CMK (cell line): Measurements from ENCODE around the gene C1orf116.

Experiments
- DNase-seq: peaks from one replicate; pipeline ENCODE4 v3.0.0-alpha.2; 2010; ENCODE audit warnings: low read depth

Gene C1orf116

GRCh38 chr1:207032528-207033017 is at the start of gene C1orf116:
Gene C1orf116, minus strand, starts transcription at chr1:207032756. Its CDS starts 5,158 bp downstream, at chr1:207027598.
- no peak for DNase-seq

- DNase-seq, result no peak
These were observed 49.2 kb upstream of the C1orf116 start for GRCh38 chr1:207081806-207082205.

GRCh38 chr1:207081088-207081487 is 48.5 kb upstream of the C1orf116 start:
- DNase-seq, result no peak

GRCh38 chr1:207079706-207080241 is 47.2 kb upstream of the C1orf116 start:
- no peak for DNase-seq

GRCh38 chr1:207078578-207079132 is 46.1 kb upstream of the C1orf116 start:
- no peak for DNase-seq

GRCh38 chr1:207077470-207078377 is 45.2 kb upstream of the C1orf116 start:
- peak; percentile 75 for DNase-seq

- no peak for DNase-seq
These were observed 44.5 kb upstream of the C1orf116 start for GRCh38 chr1:207077012-207077411.

- no peak for DNase-seq
These were observed 43.8 kb upstream of the C1orf116 start for GRCh38 chr1:207076181-207076955.

- DNase-seq, result no peak
These were observed 41.6 kb upstream of the C1orf116 start for GRCh38 chr1:207073906-207074820.

GRCh38 chr1:207072233-207072632 is 39.7 kb upstream of the C1orf116 start:
- DNase-seq, result no peak

- DNase-seq, result no peak
These were observed 38.9 kb upstream of the C1orf116 start for GRCh38 chr1:207071426-207071825.

GRCh38 chr1:207070811-207071210 is 38.3 kb upstream of the C1orf116 start:
- no peak for DNase-seq

- no peak for DNase-seq
These were observed 37.4 kb upstream of the C1orf116 start for GRCh38 chr1:207069858-207070506.

- no peak for DNase-seq
These were observed 36.5 kb upstream of the C1orf116 start for GRCh38 chr1:207069061-207069460.

- DNase-seq, result no peak
These were observed 35.1 kb upstream of the C1orf116 start for GRCh38 chr1:207067665-207068064.

- no peak for DNase-seq
These were observed 34.6 kb upstream of the C1orf116 start for GRCh38 chr1:207067185-207067584.

- DNase-seq, result no peak
These were observed 32.0 kb upstream of the C1orf116 start for GRCh38 chr1:207064561-207064960.

GRCh38 chr1:207063014-207063413 is 30.5 kb upstream of the C1orf116 start:
- no peak for DNase-seq

- no peak for DNase-seq
These were observed 29.5 kb upstream of the C1orf116 start for GRCh38 chr1:207062058-207062457.

- no peak for DNase-seq
These were observed 28.0 kb upstream of the C1orf116 start for GRCh38 chr1:207060596-207060995.

- DNase-seq, result no peak
These were observed 27.3 kb upstream of the C1orf116 start for GRCh38 chr1:207059881-207060280.
